GM19467 (cell line): ENCODE results near the gene POLD2.

Experiments
- ATAC-seq: cut with Tn5 transposase; IDR thresholded peaks from one replicate; pipeline ENCODE4 v1.9.1; 2021; ENCODE audit warnings: mild to moderate bottlenecking, moderate library complexity; ENCODE audit not compliant: unreplicated experiment

The POLD2 gene

DNA sequence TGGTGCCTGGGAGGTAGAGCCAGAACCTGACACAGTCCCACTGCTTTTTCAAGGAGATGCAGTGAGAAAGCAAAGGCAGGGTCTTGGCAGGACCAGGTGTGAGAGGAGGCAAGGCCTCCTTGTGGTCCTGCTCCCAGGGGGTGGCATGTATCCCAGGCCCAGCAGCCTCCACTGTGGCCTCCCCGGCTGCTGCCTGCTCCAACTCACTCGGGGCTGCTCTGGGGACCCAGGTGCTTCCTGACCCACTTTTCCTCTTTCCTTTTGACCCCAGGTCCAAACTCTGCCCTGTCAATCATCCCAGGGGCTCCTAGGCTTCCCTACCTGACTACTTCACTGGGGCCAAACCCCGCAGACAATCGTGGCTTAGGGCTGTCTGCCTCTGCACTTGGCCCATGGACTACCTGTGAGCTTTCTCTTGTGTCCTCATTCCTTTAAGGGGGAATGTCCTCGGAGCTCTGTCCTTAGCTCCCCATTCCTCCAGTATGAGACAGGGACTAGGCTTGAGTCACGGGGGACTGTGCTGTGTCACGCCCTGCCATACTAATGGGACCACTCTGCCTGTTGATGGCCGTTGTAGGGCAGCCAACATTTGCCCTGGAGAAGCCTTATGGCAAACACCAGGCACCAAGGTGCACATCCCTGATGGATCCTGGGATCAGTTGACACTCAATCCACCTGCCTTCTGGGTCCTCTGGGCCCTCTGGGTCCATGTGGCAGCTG is 20.3 kb downstream of the POLD2 start:
- no peak for ATAC-seq

DNA sequence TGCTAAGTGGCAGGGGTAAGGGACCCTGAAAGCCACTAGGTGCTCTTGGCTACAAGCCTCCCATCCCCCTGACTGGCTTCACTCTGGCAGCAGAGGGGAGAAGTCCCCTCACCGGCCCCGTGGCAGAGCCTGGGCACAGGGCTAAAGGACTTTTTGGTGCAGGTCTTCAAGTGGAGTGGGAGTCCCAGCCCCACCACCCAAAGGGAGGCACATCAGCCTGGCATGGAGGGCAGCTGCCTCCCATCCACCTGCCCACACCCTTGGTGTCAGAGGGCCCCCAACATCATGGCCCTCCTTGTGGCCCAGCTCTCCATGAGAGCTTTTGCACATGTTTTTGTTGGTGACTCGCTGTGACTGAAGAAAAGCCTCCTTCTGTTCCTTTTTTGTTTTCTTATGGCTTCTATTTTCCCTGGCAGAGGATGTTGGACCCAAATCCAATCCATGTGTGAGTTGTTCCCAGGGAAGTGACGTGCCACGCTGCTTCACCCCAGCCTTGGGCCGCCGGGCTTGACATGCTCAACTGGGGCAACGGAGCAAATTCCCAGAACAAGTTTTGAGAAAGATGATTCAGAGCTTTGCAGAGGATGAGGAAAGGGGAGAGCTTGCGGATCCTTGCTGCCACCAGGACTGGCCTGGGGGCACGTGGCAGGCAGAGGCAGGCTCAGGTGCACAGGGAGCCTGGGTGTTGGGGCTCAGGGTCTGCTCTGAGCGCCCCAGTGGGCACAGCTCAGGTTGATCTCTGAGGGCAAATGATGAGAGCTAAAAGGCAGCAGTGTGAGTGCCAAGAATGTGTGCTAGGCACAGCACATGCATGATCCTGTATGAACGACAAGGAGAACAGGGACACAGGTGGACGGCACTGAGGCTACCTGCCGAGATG is 21.1 kb downstream of the POLD2 start:
- ATAC-seq = no peak

DNA sequence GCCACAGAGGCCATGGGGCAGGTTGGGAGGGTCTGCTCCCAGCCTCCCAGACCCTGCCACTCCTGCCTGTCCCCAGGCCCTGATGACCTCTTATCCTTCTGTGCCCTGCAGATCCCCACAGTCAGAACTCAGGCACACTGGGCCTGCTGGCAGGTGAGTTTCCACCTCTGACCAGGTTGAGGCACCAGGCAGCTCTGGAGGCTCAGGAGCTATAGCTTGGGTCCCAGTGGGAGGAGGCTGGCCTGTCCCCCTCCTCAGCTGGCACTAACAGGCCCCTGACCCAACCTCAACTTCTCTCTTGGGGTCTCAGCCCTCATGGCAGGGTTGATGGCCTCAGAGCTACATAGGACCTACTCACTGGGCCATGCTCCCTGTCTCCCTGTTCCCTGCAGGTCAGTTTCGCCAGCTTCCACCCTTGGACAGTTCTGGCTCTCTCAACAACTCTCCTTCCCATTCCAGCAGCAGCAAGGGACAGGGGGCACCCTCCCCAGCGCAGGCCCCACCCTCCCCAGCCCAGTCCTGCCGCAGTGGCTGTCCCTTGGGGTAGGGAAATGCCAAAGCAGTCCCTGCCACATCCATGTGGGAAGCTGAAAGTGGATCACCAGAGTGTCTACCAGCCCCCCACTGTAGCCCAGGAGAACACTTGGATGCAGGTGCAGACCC is 21.9 kb downstream of the POLD2 start:
- ATAC-seq = no peak

DNA sequence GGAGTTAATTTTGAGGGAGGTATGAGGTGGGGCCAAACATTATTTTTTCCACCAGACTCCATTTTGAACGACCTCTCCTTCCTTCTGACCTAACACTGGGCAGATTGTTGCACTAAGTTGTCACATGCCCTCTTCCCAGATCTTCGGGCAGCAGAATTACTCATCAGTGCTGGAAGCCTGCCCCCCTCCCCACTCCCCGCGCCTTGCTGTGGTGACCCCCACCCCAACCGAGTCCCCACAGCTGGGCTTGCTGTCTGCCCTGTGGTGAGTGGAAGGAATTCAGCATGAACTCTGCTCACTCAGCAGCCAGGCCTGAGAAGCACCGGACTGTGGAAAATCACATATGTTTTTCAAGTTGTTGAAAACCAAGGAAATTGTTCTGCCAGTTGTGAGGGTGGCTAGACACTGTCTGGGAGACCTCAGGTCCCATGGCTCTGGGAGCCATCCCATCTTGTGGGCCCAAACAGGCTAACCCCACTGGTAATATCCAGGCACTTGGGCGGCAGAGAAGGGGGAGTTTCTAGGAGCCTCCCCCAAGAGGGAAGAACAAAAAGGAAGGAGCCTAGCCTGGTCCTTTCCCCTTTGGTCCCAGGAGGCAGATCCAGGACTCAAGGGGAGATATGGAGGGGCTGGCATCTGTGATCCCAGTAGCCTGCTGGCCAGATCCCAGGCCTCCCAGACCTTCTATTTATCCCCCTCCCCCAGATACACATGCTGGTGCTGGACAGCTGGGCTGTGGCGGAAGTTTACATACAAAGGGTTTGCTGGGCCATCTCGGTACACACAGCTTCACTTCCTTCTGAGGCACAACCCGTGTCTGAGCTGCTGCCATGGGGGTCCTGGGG is 22.7 kb downstream of the POLD2 start:
- ATAC-seq = no peak

DNA sequence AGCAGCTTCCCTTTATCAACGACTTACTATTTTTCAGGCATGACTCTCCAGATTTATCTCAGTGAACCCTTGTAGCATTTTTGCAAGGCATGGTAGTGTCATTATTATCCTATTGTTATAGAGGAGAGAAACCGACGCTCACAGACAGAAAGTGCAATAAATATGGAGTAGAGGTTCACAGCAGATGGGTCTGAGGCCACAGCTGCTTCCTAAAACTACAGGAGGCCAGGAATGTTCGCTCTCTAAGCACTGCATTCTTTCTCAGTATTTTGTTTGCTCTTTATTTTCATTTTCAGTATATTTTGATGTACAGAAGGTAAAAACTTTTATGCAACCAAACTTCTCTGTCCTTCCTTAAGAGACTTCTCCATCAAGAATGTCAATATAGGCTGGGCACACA is 23.7 kb downstream of the POLD2 start:
- no peak for ATAC-seq

DNA sequence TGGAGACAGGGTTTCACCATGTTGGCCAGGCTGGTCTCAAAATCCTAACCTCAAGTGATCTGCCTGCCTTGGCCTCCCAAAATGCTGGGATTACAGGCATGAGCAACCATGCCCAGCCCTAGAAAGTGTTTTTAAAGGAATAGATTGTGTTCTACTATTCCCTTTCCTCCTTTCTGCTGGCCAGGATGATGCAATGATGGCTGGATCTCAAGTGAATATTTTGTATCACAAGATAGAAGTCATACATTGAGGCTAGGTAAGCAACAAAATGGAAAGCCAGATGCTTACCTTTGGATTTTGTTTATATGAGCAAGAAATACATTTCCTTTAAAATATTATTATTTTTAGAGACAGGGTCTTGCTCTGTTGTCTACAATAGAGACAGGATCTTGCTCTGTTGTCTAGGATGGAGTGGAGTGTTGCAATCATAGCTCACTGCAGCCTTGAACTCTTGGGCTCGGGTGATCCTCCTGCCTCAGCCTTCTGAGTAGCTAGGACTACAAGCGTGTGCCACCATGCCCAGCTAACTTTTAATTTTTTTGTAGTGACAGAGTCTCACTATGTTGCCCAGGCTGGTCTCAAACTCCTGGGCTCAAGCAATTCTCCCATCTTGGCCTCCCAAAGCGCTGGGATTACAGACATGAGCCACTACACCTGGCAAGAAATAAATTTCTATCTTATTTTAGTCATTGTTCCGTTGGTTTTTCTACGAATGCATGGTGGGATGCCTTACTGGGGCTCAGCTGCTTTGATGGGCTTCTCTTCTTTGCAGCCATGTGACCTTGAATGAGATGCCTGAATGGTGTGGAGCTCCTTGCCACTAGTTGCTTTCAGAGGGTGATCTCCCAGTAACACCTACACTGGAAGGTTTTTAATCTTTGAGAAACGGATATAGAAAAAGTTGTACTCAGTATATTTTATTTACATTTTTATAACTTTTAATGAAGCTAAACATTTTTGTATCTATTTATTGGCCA is 25.0 kb downstream of the POLD2 start:
- ATAC-seq = no peak

DNA sequence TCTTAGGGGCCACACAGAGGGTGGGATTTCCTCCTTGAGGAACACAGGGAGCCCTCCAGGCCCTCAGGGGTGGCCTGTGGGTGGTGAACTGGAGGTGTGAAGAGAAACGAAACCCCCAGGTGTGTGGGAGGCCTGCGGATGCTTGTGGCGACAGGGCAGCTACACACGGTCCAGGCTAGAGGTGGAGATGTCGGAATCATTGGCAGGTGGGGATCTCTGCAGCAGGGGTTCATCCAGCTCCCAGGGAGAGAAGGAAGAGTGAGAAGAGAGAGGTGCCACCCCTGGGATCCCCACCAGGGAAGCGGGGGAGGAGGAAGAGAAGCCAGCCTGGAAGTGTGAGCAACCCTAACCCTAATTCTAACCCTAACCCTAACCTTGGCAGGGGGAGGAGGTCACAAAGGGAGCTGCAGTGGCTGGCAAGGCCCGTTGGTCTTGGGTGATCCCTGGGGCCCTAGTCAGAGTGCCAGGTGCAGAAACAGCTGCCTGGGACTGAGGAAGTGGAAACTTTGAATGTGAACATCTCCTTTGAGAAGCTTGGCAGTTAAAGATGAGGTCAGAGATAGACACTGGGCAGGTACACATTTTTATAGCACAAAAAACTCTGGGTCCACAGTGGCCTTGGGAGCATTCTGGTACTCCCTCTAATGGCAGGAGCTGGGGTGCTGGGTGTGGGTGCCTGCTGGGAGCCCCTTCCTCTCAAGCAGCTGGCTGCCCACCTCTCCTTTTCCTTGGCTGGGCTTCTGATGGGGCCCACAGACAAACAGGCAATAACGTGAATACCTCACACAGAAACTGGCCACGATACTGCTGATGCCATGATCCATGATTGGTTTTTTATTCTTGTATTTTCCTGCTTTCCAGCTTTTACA is 26.1 kb downstream of the POLD2 start:
- no peak for ATAC-seq

DNA sequence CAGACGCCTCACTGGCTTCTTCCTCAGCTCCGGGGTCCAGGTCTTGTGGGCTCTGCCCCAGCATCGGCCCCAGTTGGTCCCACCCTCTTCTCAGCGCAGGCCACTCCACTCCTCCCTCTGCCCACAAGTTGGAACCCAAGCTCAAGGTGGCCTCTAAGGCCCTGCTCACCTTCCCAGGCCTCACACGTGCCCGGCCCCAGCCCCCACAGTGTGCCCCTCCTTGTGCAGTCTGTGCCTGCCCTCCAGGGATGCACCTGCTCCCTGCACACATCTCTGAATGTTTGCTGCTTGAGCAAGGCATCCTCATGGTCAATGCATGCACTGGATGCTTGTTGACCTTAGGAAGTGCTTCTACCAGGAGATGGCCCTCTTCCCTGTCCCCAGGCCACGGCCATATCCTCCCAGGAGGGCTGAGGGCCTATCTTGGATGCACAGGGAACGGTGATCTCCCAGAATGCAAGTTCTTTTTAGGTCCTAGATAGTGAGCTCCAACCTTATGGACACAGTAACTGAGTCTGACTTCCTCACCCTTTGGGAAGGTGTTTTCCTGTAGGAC is 26.9 kb downstream of the POLD2 start:
- no peak for ATAC-seq

DNA sequence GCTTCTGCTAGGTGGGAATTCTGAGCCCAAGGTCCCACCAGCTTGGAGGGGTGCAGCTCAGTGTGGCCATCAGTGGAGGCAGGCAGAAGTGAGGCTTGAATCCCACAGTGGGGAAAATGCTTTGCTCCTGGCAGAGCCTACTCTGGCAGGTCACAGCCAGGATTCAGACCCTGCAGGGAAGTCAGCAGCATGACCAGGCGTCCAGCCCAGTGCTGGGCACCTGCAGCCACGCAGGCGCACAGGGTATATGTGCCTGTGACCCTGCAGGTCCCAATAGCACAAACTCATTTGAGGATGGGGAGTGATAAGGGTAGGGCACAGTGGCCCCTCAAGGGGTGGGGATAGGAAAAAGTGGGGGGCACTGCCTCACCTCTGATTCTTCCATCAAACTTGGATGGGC is 27.6 kb downstream of the POLD2 start:
- ATAC-seq = no peak

DNA sequence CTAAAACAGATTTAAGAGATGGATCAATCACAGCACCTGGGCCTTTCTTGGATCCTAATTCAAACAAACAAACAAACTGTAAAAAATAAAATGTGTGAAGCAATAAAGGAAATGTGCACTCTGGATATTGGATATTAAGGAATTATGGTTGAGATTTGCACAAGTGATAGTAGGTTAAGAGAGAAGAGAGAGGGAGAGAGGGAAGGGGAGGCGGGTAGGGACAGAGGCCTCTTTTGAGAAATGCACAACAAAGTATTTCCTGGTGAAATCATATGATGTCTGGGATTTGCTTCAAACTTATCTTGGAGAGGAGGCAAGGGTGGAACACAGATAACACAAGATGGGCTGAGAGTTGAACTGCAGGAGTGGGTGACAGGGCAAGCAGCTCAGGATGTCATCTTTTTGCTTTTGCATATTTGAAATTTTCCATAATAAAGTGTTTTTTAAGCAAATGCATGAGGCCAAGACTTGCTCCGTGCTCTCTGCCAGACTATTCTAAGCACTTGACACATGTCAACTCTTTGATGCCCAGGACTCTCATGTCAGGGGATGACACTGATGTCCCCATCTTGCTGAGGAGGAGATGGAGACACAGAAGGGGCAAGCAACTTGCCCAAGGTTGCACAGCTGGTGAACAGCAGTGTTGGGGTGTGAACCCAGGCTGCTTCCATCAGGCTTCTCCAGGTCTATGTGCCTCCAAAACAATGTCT is 28.3 kb downstream of the POLD2 start:
- no peak for ATAC-seq

DNA sequence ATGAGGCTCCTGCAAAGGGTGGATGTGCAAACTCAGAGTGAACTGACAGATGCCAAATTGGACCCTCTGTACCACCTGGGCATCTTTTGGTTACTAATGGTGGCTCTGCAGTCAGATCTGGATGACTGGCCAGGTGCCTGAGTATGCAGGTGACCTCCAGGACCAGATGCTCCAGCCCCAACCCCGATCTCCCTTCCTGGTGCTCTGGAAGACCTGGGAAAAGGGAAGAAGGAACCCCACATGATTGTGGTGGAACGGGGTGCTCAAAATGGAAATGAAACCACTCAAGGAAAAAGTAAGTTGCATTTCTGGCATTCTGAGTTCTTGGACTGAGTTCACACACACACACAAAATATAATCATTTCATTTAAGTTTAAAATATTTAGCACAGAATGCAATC is 29.0 kb downstream of the POLD2 start:
- no peak for ATAC-seq

DNA sequence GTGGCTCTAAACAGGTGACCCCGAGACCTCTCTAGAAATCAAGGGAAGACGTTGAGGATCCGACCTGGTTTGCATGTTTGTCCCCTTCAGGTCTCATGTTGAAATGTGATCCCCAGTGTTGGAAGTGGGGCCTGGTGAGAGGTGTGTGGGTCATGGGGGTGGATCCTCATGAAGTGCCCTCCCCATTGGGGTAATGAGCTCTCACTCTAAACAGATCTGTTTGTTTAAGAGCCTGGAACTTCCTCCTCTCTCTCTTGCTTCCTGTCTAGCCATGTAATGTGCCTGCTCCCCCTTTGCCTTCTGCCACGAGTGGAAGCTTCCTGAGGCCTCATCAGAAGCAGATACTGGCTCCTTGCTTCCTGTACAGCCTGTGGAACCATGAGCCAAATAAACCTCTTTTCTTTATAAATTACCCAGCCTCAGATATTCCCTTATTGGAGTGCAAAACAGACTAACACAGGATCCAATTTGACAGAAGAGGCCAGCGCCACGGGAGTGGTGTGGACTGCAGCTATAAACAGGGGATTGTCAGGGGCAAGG is 30.2 kb downstream of the POLD2 start:
- ATAC-seq = no peak

DNA sequence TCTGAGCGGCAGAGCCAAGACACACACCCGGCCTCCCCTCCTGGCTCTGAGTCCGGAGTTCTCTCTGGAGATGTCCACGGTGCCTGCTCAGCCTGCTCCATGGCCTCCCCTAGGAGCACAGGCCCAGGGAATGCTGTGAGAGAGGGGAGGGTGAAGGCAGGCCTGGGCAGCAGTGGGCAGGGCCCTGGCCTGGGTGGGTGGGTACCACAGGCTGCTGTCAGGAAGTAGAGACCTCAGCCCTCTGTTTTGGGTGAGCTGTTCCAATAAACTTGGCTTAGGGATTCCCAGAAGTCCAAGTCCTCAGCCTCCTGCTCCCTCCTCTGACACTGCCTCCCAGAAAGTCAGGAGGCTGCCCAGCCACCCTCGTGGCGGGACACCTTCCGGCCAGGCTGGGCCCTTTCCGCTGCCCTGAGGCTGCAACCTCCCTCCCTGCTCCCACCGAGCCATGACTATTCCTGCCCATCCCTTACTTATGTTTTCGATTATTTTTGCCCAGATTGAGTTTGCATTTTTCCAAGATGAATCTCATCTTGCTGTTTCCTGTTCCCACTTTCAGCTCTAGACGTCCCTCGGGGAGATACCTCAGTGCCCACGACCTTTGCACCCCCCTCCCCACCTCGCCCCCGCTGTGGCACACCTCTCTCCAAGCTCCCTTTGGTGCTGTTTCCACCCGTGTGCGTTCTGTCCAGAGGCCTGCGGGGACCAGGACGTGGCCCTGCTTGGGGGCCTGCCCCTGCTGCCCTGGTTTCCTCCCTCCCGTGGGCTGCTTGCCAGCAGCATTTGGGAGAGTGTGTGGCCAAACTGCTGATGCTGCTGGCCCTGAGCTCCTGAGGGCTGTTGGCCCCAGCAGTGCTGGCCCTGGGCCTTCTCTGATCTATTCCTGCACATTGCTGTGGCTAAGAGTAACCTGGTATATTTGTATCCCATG is 35.2 kb downstream of the POLD2 start:
- ATAC-seq = no peak

DNA sequence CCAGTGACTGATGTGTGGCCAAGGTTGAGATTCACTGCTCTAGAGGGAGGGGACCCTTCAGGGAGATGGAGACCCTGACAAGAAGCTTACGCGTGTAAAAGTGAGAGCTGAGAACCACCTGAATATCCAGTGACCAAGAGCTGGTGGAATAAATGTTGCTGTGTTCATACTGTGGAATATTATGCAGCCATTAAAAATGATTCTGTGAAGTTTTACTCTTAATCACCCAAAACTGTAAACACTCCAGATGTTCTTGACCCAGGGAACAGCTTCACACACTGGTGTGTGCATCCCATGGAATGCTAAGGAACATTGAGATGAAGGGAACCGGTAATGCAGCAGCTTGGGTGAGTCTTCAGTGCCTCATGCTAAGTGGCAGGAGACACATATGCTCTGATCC is 36.7 kb downstream of the POLD2 start:
- ATAC-seq = no peak

DNA sequence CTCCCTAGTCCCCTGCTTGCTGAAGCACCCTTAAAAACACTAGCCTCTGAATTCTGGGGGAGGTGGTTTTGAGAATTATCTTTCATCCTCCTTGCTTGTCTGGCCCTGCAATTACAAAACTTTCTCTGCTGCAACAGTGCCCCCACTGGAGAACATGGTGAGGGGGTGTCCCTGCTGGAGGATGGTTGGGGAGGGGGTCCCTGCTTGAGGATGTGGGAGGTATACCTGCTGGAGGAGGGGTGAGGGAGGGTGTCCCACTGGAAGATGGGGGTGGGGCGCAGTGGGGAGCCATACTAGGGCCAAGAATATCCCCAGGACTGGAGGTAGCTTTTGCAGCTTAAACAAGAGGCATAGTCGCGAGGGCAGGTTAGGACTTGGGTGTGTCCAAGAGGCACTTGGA is 37.8 kb downstream of the POLD2 start:
- ATAC-seq = no peak

DNA sequence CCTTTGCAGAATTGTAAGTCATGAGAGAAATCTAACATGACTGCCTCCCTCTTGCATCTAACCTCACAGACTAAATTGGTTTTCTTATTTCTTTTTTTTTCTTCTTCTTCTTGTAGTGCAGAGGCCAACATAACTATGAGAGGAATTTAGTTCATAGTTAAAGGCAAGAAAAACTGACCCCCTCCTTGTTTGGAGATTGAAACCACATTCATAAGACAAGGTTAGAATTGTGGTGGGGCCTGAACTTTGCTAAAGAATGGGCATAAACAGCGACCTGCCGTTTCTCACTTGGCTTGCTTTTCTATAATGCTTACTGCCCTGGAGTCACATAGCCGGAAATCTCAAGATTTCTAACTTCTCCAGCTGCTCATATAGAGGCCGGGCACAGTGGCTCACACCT is 38.6 kb downstream of the POLD2 start:
- ATAC-seq = no peak

DNA sequence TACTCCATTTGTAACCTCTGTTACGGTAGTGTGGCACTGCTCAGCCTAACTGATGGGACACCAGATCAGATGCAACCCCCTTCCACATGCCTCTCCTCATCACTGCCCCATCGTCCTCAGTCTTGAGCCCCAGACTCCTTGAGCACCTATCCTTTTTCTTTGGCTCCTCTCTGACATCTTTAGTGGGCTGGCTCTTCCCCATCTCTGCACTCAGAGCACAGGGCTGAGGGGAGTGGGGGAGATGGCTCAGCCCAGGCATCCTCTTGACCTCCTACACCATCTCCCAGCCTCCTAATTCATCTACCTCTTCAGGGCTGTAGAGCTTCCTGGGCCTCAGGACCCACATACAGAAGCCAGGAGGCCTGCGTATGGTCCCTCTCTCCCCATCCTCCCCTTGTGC is 39.6 kb downstream of the POLD2 start:
- no peak for ATAC-seq
